Measurements from ENCODE around the gene SND1.

The SND1 gene

DNA sequence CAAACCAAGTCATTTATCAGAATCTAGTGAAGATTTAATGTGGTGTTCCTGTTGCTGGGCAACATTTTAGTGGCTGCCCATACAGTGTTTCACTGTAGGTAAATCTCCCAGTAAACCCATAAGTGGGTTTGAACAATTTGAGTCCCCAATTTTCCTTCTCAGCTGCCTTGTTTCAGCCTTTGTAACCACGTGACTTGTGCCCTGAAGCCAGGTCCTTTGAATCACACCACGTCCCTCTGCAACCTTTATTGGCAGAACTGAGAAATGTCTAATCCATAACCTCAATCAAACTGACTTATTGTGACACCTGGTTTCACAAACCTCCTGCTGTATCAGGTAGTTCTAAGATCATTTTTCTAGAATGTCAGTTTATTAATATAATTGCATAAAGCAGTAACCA, 30.1 kb downstream of the SND1 start:
- H3K4me3 ChIP-seq (replicated peaks; ENCODE audit: low read depth, low read length), result no peak overlapping the region
- TF ChIP-seq, protein P1, sequence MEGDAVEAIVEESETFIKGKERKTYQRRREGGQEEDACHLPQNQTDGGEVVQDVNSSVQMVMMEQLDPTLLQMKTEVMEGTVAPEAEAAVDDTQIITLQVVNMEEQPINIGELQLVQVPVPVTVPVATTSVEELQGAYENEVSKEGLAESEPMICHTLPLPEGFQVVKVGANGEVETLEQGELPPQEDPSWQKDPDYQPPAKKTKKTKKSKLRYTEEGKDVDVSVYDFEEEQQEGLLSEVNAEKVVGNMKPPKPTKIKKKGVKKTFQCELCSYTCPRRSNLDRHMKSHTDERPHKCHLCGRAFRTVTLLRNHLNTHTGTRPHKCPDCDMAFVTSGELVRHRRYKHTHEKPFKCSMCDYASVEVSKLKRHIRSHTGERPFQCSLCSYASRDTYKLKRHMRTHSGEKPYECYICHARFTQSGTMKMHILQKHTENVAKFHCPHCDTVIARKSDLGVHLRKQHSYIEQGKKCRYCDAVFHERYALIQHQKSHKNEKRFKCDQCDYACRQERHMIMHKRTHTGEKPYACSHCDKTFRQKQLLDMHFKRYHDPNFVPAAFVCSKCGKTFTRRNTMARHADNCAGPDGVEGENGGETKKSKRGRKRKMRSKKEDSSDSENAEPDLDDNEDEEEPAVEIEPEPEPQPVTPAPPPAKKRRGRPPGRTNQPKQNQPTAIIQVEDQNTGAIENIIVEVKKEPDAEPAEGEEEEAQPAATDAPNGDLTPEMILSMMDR (IDR thresholded peaks at IDR 0.05; ENCODE audit: low read length, missing control alignments), result no peak
- no peak for DNase-seq (ENCODE audit: low read depth)

DNA sequence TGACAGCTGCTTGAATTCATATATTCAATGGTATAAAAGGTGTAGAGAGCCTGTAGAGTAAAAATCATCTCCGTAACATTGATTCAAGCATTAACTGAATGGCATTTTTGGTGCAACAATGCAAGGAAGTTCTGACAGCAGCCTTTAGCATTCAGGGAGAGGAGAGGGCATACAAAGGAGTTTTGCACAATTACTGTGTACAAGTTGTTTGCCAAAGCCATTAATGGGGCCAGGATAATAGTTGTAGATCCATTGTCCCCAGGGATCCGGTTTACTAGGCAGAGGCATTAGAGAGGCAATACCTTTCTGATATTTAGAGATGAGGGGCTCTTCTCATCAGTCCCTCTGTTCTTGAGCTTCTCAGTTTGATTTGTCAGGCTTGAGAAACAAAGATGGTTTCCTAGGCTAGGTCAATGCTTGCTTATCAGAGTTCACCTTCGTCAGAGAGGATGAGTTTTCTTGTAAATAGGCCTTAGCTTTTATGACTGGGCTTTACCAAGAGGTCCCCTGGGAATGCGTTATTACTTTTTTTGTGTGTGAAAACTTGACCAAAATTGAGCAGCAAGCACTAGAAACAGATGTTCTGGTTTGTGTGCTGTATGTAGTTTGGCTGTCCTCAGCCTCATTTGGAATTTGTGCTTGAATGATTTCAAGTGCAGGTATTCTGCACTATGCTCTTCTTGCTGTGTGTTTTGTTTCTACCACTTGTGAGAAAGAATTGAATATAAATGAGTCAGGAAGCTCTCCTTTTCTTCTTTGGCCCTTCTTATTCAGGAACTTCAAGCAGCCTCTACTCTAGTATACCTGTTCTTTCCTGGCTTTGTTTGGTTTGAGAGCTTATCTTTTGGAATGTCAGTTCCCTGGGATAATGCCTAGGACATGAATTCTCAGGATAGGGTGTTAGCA, 32.0 kb downstream of the SND1 start:
- TF ChIP-seq, protein P1 (IDR thresholded peaks at IDR 0.05; ENCODE audit: low read length, missing control alignments), result no peak
- DNase-seq (ENCODE audit: low read depth), result peak; percentile 28

DNA sequence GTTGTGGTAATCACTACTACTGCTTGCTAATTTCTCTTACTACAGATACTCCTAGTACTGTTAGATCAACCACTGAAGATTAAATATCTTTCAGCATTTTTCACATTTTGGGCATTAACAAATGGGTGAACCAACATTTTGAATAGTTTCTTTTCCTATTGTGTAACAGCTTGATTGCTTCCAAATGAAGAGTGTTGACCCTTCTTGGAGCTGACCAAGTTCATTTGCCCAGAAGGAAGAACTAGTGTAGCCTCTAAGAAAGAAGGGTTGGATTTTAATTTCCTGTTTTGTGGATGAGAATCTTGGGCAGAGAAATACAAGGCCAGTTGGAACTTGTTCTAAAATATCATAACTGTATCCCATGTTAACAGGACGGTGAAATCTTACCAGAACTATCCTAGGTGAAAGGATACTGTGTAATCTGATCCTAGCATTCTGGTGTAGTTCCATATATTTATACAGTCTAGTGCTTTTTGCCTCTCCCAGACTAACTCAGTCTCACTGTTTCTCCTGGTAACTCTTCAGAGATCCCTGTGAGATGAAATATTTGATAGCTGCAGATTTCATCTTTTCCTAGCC, 37.3 kb downstream of the SND1 start:
- DNase-seq (ENCODE audit: low read depth), result peak; percentile 10
- TF ChIP-seq, protein P1 (IDR thresholded peaks at IDR 0.05; ENCODE audit: low read length, missing control alignments), result no peak

More for the DNA sequence above, 32.0 kb downstream of the SND1 start:
- H3K4me3 ChIP-seq (replicated peaks; ENCODE audit: low read depth, low read length), result no peak overlapping the region

DNA sequence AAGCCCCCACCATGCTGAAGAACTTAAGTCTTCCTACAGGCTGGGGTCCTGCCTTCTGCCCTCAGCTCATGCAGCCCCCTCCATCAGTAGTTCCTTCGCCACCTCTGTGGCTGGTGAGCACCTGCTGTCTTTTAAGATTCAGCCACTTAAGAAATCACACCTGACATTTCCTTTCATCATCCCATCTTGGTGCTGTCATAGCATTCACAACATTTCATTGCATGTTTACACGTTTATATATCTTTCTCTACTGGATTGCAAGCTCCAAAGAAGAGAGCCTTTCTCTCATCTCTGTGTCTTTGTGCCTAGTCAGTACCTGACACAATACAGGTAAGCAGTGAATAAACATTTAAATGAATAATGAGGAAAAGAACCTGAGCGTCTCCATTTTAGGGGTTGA, 38.3 kb downstream of the SND1 start:
- H3K4me3 ChIP-seq (replicated peaks; ENCODE audit: low read depth, low read length), result no peak overlapping the region
- TF ChIP-seq, protein P1 (IDR thresholded peaks at IDR 0.05; ENCODE audit: low read length, missing control alignments), result no peak
- no peak for DNase-seq (ENCODE audit: low read depth)

More for the DNA sequence above, 37.3 kb downstream of the SND1 start:
- H3K4me3 ChIP-seq (replicated peaks; ENCODE audit: low read depth, low read length), result no peak overlapping the region

DNA sequence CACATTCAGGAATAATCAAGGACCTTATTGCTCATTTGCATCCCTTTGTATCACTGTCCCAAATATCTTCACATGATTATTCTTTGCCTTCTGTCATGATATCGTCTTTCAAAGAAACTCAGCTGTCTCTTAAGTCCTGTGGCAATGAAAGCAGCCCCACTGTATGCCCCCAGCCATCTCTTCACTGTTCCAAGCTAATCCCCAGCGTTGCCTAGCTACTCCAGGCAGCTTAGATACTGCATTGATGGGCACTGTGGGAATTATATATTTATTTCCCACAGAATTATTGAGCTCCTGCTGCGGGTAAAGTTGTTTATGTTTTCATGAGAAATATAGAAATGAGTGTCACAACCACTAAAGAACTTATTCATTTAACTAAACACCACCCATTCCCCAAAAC, 38.8 kb downstream of the SND1 start:
- DNase-seq (ENCODE audit: low read depth), result no peak
- TF ChIP-seq, protein P1 (IDR thresholded peaks at IDR 0.05; ENCODE audit: low read length, missing control alignments), result no peak
- H3K4me3 ChIP-seq (replicated peaks; ENCODE audit: low read depth, low read length), result no peak overlapping the region

DNA sequence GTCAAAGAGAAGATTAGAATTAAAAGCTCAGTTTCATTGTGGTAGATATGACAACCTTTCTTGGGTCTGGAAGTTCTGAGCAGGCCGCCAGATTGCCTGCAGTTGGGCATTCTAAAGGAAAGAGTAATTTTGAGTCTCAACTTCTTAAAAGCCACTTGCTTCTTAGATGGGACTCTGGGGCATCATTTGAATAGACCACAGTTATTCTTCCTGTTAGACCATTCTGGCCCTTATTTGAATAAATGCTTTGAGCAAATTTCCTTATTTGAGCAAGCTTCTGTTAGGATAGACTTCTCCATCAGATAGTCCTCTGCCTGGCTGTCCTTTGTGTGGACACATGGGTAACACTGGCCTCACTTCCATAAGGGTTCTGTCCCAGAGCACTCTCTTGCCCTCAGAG, 40.2 kb downstream of the SND1 start:
- TF ChIP-seq, protein P1 (IDR thresholded peaks at IDR 0.05; ENCODE audit: low read length, missing control alignments), result no peak
- H3K4me3 ChIP-seq (replicated peaks; ENCODE audit: low read depth, low read length), result no peak overlapping the region
- no peak for DNase-seq (ENCODE audit: low read depth)
